Loucy (cell line): ENCODE results near the gene UVSSA.

Experiments
- H2AFZ ChIP-seq: fragments of 200-600 bp; sonication (generic); 2 replicates; pipeline ENCODE4 v1.6.0; 2016; ENCODE audit warnings: antibody characterized with exemption, mild to moderate bottlenecking, low read length, moderate library complexity
- H3F3A ChIP-seq: fragments of 200-600 bp; 2 replicates; pipeline ENCODE4 v1.6.0; 2016; ENCODE audit warnings: antibody characterized with exemption, low read depth, mild to moderate bottlenecking
- H3K27me3 ChIP-seq: fragments of 200-600 bp; sonication (generic); 2 replicates; pipeline ENCODE4 v1.6.1; 2014; ENCODE audit warnings: low read length, mild to moderate bottlenecking; ENCODE audit not compliant: insufficient read depth, poor library complexity, severe bottlenecking
- H3K36me3 ChIP-seq: fragments of 200-600 bp; sonication (generic); 2 replicates; pipeline ENCODE4 v1.6.1; 2016; ENCODE audit warnings: low read length; ENCODE audit not compliant: insufficient read depth
- H3K4me1 ChIP-seq: fragments of 200-600 bp; sonication (generic); 2 replicates; pipeline ENCODE4 v1.5.1; 2014; ENCODE audit warnings: low read length, mild to moderate bottlenecking; ENCODE audit not compliant: insufficient read depth, poor library complexity, severe bottlenecking
- H3K4me2 ChIP-seq: fragments of 200-600 bp; sonication (generic); 2 replicates; pipeline ENCODE4 v1.6.0; 2014; ENCODE audit warnings: antibody characterized with exemption, low read length, low read depth, mild to moderate bottlenecking; ENCODE audit not compliant: poor library complexity, severe bottlenecking
- H3K4me3 ChIP-seq: fragments of 200-600 bp; sonication (generic); 2 replicates; pipeline ENCODE4 v1.5.1; 2014; ENCODE audit warnings: low read length, mild to moderate bottlenecking, mixed read lengths; ENCODE audit not compliant: poor library complexity, severe bottlenecking
- H3K79me2 ChIP-seq: fragments of 200-600 bp; sonication (generic); 2 replicates; pipeline ENCODE4 v1.6.1; 2014; ENCODE audit warnings: low read length; ENCODE audit not compliant: insufficient read depth
- H3K9ac ChIP-seq: fragments of 200-600 bp; sonication (generic); 2 replicates; pipeline ENCODE4 v1.6.0; 2014; ENCODE audit warnings: mild to moderate bottlenecking, low read depth, low read length, moderate library complexity; ENCODE audit not compliant: poor library complexity, severe bottlenecking
- H3K9me2 ChIP-seq: fragments of 200-600 bp; sonication (generic); replicated peaks from 2 replicates; pipeline ENCODE4 v1.6.1; 2016; ENCODE audit warnings: low read depth, low read length, mixed read lengths
- H3K9me3 ChIP-seq: fragments of 200-600 bp; sonication (generic); 2 replicates; pipeline ENCODE4 v1.6.1; 2014; ENCODE audit warnings: mild to moderate bottlenecking, antibody characterized with exemption, low read length, low read depth; ENCODE audit not compliant: insufficient read depth
- H4K20me1 ChIP-seq: fragments of 200-600 bp; sonication (generic); 2 replicates; pipeline ENCODE4 v1.6.0; 2014; ENCODE audit warnings: antibody characterized with exemption, low read length, mild to moderate bottlenecking; ENCODE audit not compliant: insufficient read depth, poor library complexity, severe bottlenecking
- CTCF ChIP-seq: fragments of 200-600 bp; sonication (generic); conservative IDR thresholded peaks from 2 replicates; pipeline ENCODE4 v1.5.1; 2014; ENCODE audit warnings: mild to moderate bottlenecking, antibody characterized with exemption, low read length
- EZH2phosphoT487 ChIP-seq: fragments of 200-600 bp; IDR thresholded peaks from 2 replicates; pipeline ENCODE4 v1.6.1; 2018; ENCODE audit warnings: antibody characterized with exemption, mild to moderate bottlenecking, moderate library complexity, borderline replicate concordance

Gene UVSSA

GRCh38 chr4:1346781-1347409 is at the start of gene UVSSA:
TSS of gene UVSSA (plus strand) at chr4:1347208. CDS start at chr4:1348092, 884 bp downstream.
- Histone ChIP-seq H3K4me3 (peak within 1 kb of the TSS; percentile 83), H3K27me3 (no peaks in the 10 kb centered on the region), H2AFZ (peak within 1 kb of the TSS; percentile 87), H3K9me3 (no peaks in the 10 kb centered on the region), H3K4me1 (peaks cover 29% of the 10 kb centered on the region), H4K20me1 (no peaks in the 10 kb centered on the region), H3F3A (no peaks in the 10 kb centered on the region), H3K36me3 (no peaks in the 10 kb centered on the region), H3K9ac (peak within 1 kb of the TSS; percentile 85), H3K9me2 (no peaks in the 10 kb centered on the region), H3K4me2 (peak within 1 kb of the TSS; percentile 97), H3K79me2 (peaks cover 25% of the 10 kb centered on the region)
- TF ChIP-seq CTCF, result no peak
- TF ChIP-seq EZH2phosphoT487, result no peak

GRCh38 chr4:1297456-1298325 is 49.3 kb upstream of the UVSSA start:
- no peak overlapping the region for H3K4me2 ChIP-seq
- peaks cover 46% of the 10 kb centered on the region for H4K20me1 ChIP-seq
- H3K79me2 ChIP-seq, result peaks cover 92% of the 10 kb centered on the region
- no peaks in the 10 kb centered on the region for H3K9me3 ChIP-seq
- no peaks in the 10 kb centered on the region for H3F3A ChIP-seq
- no peak overlapping the region for H3K9ac ChIP-seq
- no peaks in the 10 kb centered on the region for H3K9me2 ChIP-seq
- H3K27me3 ChIP-seq, result no peaks in the 10 kb centered on the region
- no peak overlapping the region for H3K4me3 ChIP-seq
- no peak overlapping the region for H2AFZ ChIP-seq
- H3K36me3 ChIP-seq, result peaks cover 17% of the 10 kb centered on the region; the same call in 1 of the 2 replicates
- TF ChIP-seq CTCF (no peak), EZH2phosphoT487 (no peak)
- H3K4me1 ChIP-seq, result peaks cover 18% of the 10 kb centered on the region

GRCh38 chr4:1298461-1298860 is 48.5 kb upstream of the UVSSA start:
- peaks cover 40% of the 10 kb centered on the region for H4K20me1 ChIP-seq

More at GRCh38 chr4:1298461-1298860, 48.5 kb upstream of the UVSSA start:
- no peaks in the 10 kb centered on the region for H3K9me2 ChIP-seq
- no peaks in the 10 kb centered on the region for H3F3A ChIP-seq
- no peak overlapping the region for H3K9ac ChIP-seq
- TF ChIP-seq CTCF (no peak), EZH2phosphoT487 (no peak)
- no peak overlapping the region for H2AFZ ChIP-seq
- H3K9me3 ChIP-seq, result no peaks in the 10 kb centered on the region
- peaks cover 17% of the 10 kb centered on the region; the same call in 1 of the 2 replicates for H3K36me3 ChIP-seq
- H3K79me2 ChIP-seq, result peaks cover 92% of the 10 kb centered on the region
- H3K27me3 ChIP-seq, result no peaks in the 10 kb centered on the region
- H3K4me3 ChIP-seq, result no peak overlapping the region
- H3K4me2 ChIP-seq, result no peak overlapping the region
- H3K4me1 ChIP-seq, result peaks cover 17% of the 10 kb centered on the region
